DND-41 (cell line): Measurements from ENCODE around the gene PRAC2.

Experiments used
- EZH2 ChIP-seq: IDR thresholded peaks from 3 replicates; pipeline ENCODE4 v1.6.1; 2012; ENCODE audit warnings: borderline replicate concordance, low read depth, mild to moderate bottlenecking, moderate library complexity, low read length, inconsistent platforms; ENCODE audit not compliant: severe bottlenecking
- TF ChIP-seq, protein P1 (sequence below): IDR thresholded peaks from 2 replicates; pipeline ENCODE4 v1.5.1; 2012; ENCODE audit warnings: borderline replicate concordance, low read length, moderate library complexity, mild to moderate bottlenecking; ENCODE audit not compliant: poor library complexity, severe bottlenecking; ENCODE audit errors: extremely low read depth

DNA sequence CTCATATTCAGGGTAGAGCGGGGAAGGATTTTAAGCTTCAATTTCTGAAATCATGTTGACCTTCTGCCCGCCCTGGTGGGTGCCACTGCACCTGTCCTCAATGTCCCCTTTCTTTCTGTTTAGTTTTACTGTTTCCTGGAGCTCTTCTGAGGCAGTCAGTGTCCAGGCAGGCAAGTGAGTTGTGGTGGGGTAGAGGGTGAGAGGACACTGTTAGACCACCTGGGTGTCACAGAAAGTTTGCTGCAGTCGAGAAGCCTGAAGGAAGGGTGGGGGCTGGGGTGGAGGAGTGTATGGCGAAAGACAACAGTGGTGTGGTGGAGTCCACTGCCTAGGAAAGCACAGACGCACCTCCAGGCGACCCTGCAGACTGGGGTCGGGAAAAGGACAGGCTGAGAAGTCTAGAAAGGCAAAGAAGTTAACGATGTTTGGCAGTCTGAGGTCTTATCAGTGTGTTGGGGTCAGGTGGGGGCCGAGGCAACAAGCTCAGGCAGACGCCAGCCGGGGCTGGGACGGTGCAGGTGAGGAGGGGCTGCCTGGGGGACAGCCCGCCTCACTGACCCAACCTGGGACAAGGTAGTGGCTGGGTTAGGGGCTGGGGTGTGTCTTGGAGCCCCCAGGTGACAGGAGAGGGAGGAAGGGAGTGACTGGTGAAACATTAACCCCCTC is 28.9 kb downstream of the PRAC2 start:
- TF ChIP-seq, protein P1, sequence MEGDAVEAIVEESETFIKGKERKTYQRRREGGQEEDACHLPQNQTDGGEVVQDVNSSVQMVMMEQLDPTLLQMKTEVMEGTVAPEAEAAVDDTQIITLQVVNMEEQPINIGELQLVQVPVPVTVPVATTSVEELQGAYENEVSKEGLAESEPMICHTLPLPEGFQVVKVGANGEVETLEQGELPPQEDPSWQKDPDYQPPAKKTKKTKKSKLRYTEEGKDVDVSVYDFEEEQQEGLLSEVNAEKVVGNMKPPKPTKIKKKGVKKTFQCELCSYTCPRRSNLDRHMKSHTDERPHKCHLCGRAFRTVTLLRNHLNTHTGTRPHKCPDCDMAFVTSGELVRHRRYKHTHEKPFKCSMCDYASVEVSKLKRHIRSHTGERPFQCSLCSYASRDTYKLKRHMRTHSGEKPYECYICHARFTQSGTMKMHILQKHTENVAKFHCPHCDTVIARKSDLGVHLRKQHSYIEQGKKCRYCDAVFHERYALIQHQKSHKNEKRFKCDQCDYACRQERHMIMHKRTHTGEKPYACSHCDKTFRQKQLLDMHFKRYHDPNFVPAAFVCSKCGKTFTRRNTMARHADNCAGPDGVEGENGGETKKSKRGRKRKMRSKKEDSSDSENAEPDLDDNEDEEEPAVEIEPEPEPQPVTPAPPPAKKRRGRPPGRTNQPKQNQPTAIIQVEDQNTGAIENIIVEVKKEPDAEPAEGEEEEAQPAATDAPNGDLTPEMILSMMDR: no peak
- no peak for TF ChIP-seq EZH2
